A549 (cell line): Measurements from ENCODE around the gene PDXK.
A peak's percentile ranks its signal among the peaks of the same experiment; 100 is the strongest.

Experiments
- JUN ChIP-seq, 2 experiments: fragments of >200 bp; sonication (Bioruptor Twin); formaldehyde crosslinking; IDR thresholded peaks; 2 replicates in 1 of 2; 3 replicates in 1 of 2; pipeline ENCODE4 v1.6.1; 2016 to 2017
- POLR2A ChIP-seq: IDR thresholded peaks from 2 replicates; pipeline ENCODE4 v1.6.1; 2012; ENCODE audit warnings: mild to moderate bottlenecking, low read length
- USF2 ChIP-seq: fragments of 450-650 bp; IDR thresholded peaks from 2 replicates; pipeline ENCODE4 v1.6.1; 2014; ENCODE audit warnings: antibody characterized with exemption
- TF ChIP-seq, protein P1 (sequence below): fragments of >200 bp; sonication (Bioruptor Twin); formaldehyde crosslinking; IDR thresholded peaks from 3 replicates; pipeline ENCODE4 v1.5.1; 2016

DNA sequence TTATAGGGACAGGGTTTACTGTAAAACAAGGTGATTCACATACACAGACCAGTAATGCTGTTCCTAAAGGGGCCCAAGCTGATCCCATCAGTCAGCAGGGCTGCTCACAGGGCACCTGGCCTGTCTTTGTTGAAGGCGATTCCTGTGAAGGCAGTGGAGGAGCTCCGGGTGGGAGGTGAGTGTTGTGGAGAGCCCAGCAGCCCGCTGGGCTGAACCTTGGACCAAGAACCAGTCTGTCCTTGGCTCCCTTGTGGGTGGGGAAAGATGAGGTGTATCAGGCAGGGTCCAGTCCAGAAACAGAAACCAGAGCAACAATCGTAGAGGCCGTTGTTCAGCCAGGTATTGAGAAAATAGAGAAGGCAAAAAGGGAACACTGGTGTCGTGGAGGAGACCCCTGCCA lies 12.5 kb downstream of the PDXK start:
- TF ChIP-seq, protein P1, sequence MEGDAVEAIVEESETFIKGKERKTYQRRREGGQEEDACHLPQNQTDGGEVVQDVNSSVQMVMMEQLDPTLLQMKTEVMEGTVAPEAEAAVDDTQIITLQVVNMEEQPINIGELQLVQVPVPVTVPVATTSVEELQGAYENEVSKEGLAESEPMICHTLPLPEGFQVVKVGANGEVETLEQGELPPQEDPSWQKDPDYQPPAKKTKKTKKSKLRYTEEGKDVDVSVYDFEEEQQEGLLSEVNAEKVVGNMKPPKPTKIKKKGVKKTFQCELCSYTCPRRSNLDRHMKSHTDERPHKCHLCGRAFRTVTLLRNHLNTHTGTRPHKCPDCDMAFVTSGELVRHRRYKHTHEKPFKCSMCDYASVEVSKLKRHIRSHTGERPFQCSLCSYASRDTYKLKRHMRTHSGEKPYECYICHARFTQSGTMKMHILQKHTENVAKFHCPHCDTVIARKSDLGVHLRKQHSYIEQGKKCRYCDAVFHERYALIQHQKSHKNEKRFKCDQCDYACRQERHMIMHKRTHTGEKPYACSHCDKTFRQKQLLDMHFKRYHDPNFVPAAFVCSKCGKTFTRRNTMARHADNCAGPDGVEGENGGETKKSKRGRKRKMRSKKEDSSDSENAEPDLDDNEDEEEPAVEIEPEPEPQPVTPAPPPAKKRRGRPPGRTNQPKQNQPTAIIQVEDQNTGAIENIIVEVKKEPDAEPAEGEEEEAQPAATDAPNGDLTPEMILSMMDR: no peak
- TF ChIP-seq JUN (IDR thresholded peaks at IDR 0.05): 0 out of 5 replicates have a peak, but pooled peaks of 1 of the 2 experiments have one; percentile 29
- no peak for TF ChIP-seq USF2
- TF ChIP-seq POLR2A: no peak
